Upper lobe of left lung (tissue), 4 donors: Measurements from ENCODE around the gene SFSWAP.

ENCODE experiments used
- CTCF ChIP-seq, 6 experiments: fragments of 450-650 bp in 4 of 6; fragments of 200-600 bp in 2 of 6; sonication (generic) in 2 of 6; IDR thresholded peaks; one replicate each; pipeline ENCODE4 v1.5.1; 2016 to 2019; ENCODE audit warnings: antibody characterized with exemption in 6 of 6
- POLR2A ChIP-seq, 4 donors: fragments of 450-650 bp; IDR thresholded peaks; one replicate each; pipeline ENCODE4 v1.5.1; 2016 to 2017; ENCODE audit warnings: antibody characterized with exemption in 4 of 4, mild to moderate bottlenecking in 2 of 4

DNA sequence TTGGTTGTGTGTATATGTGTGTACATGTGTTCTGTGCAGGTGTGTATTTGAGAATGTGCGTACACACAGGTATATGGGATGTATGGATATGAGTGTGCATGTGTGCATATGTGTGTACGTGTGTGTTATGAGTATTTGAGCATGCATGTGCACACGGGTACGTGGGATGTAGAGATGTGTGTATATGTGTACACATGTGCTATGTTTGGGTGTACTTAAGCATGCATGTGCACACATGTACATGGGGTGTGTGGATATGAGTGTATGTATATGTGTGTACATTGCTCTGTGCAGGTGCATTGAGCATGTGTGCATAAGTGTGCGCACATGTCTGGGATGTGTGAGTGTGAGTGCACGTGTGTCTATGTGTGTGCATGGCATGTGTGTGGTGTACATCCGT lies 34.3 kb upstream of the SFSWAP start:
- TF ChIP-seq CTCF (IDR thresholded peaks at IDR 0.05), result no peak
- no peak for TF ChIP-seq POLR2A (IDR thresholded peaks at IDR 0.05)
